H9 (cell line): ENCODE measurements around the gene SPRYD3. TPM values are rescaled to one million over a fixed set of nuclear protein-coding genes. Genes with fewer than 3 reads are reported as not detected.

ENCODE experiments used
- DNase-seq: peaks from one replicate; pipeline ENCODE4 v3.0.0-alpha.2; 2017
- H2AFZ ChIP-seq: one replicate; pipeline ENCODE4 v1.6.1; 2013; ENCODE audit warnings: mild to moderate bottlenecking, low read length, control low read depth, moderate library complexity
- H2AK5ac ChIP-seq: 2 replicates; pipeline ENCODE4 v1.6.1; 2013; ENCODE audit warnings: low read length, control low read depth, mixed read lengths; ENCODE audit not compliant: insufficient read length
- H2BK120ac ChIP-seq: one replicate; pipeline ENCODE4 v1.6.1; 2013; ENCODE audit warnings: low read depth, mild to moderate bottlenecking, low read length, control low read depth, inconsistent platforms; ENCODE audit not compliant: poor library complexity, severe bottlenecking
- H2BK12ac ChIP-seq: 2 replicates; pipeline ENCODE4 v1.6.1; 2013; ENCODE audit warnings: low read length, control low read depth, mixed read lengths, low read depth; ENCODE audit not compliant: insufficient read length
- H2BK15ac ChIP-seq: 2 replicates; pipeline ENCODE4 v1.6.1; 2013; ENCODE audit warnings: low read depth, low read length, control low read depth
- H2BK20ac ChIP-seq: one replicate; pipeline ENCODE4 v1.6.1; 2013; ENCODE audit warnings: low read depth, mild to moderate bottlenecking, low read length, control low read depth, inconsistent platforms; ENCODE audit not compliant: poor library complexity, severe bottlenecking
- H2BK5ac ChIP-seq: 2 replicates; pipeline ENCODE4 v1.6.1; 2013; ENCODE audit warnings: low read length, control low read depth, mixed read lengths; ENCODE audit not compliant: insufficient read length
- H3K14ac ChIP-seq: 2 replicates; pipeline ENCODE4 v1.6.1; 2013; ENCODE audit warnings: low read length, control low read depth; ENCODE audit not compliant: insufficient read depth
- H3K18ac ChIP-seq: 2 replicates; pipeline ENCODE4 v1.6.1; 2013; ENCODE audit warnings: low read depth, mild to moderate bottlenecking, mixed read lengths, low read length, control low read depth; ENCODE audit not compliant: insufficient read length
- H3K23ac ChIP-seq: 2 replicates; pipeline ENCODE4 v1.6.1; 2013; ENCODE audit warnings: low read length, control low read depth, mixed read lengths, low read depth; ENCODE audit not compliant: insufficient read length
- H3K23me2 ChIP-seq: 2 replicates; pipeline ENCODE4 v1.6.1; 2013; ENCODE audit warnings: low read depth, mild to moderate bottlenecking, mixed read lengths, low read length, control low read depth; ENCODE audit not compliant: insufficient read length, poor library complexity, severe bottlenecking
- H3K27ac ChIP-seq: 2 replicates; pipeline ENCODE4 v1.5.1; 2013; ENCODE audit warnings: low read length, control low read depth, mixed read lengths, low read depth; ENCODE audit not compliant: insufficient read length
- H3K27me3 ChIP-seq: 2 replicates; pipeline ENCODE4 v1.6.1; 2013; ENCODE audit warnings: low read length, control low read depth, inconsistent platforms; ENCODE audit not compliant: insufficient read depth
- H3K4ac ChIP-seq: 2 replicates; pipeline ENCODE4 v1.6.1; 2013; ENCODE audit warnings: low read depth, mild to moderate bottlenecking, control low read depth, inconsistent platforms, low read length, moderate library complexity
- H3K4me1 ChIP-seq: 2 replicates; pipeline ENCODE4 v1.6.1; 2013; ENCODE audit warnings: low read length, control low read depth, inconsistent platforms; ENCODE audit not compliant: insufficient read depth
- H3K4me2 ChIP-seq: 2 replicates; pipeline ENCODE4 v1.6.1; 2013; ENCODE audit warnings: low read length, control low read depth, mixed read lengths; ENCODE audit not compliant: insufficient read length, insufficient read depth
- H3K56ac ChIP-seq: 2 replicates; pipeline ENCODE4 v1.6.1; 2013; ENCODE audit warnings: low read depth, mild to moderate bottlenecking, mixed read lengths, low read length, control low read depth; ENCODE audit not compliant: insufficient read length
- H3K79me1 ChIP-seq: 2 replicates; pipeline ENCODE4 v1.6.1; 2013; ENCODE audit warnings: low read depth, mild to moderate bottlenecking, moderate library complexity, low read length, control low read depth, inconsistent platforms; ENCODE audit not compliant: insufficient read depth, poor library complexity, severe bottlenecking
- H3K79me2 ChIP-seq: 2 replicates; pipeline ENCODE4 v1.6.1; 2013; ENCODE audit warnings: low read length, control low read depth, inconsistent platforms; ENCODE audit not compliant: insufficient read depth
- H3K9ac ChIP-seq: 2 replicates; pipeline ENCODE4 v1.6.1; 2013; ENCODE audit warnings: low read length, control low read depth, mixed read lengths; ENCODE audit not compliant: insufficient read length; ENCODE audit errors: extremely low read depth
- H3K9me3 ChIP-seq: one replicate; pipeline ENCODE4 v1.6.1; 2013; ENCODE audit warnings: low read depth, low read length, inconsistent platforms; ENCODE audit not compliant: control insufficient read depth
- H3T11ph ChIP-seq: one replicate; pipeline ENCODE4 v1.6.1; 2013; ENCODE audit warnings: mild to moderate bottlenecking, low read length, control low read depth, inconsistent platforms
- H4K20me1 ChIP-seq: one replicate; pipeline ENCODE4 v1.6.1; 2013; ENCODE audit not compliant: control insufficient read depth, insufficient read length, insufficient read depth
- H4K5ac ChIP-seq: 2 replicates; pipeline ENCODE4 v1.6.1; 2013; ENCODE audit warnings: low read depth, mild to moderate bottlenecking, mixed read lengths, low read length, control low read depth; ENCODE audit not compliant: insufficient read length
- H4K8ac ChIP-seq: replicated peaks from 2 replicates; pipeline ENCODE4 v1.6.1; 2013; ENCODE audit warnings: low read length, control low read depth, mixed read lengths, low read depth; ENCODE audit not compliant: insufficient read length
- H4K91ac ChIP-seq: 2 replicates; pipeline ENCODE4 v1.6.1; 2013; ENCODE audit warnings: low read depth, mild to moderate bottlenecking, moderate library complexity, mixed read lengths, low read length, control low read depth; ENCODE audit not compliant: insufficient read length
- H3K27ac Mint-ChIP-seq, 3 experiments: 2 replicates in 2 of 3; 3 replicates in 1 of 3; pipeline ENCODE4 v1.8.0; 2020 to 2021; ENCODE audit warnings: mixed read lengths in 3 of 3, mild to moderate bottlenecking in 1 of 3, moderate library complexity in 1 of 3
- H3K27me3 Mint-ChIP-seq: 2 replicates; pipeline ENCODE4 v1.8.0; 2021; ENCODE audit warnings: low read depth, mild to moderate bottlenecking, moderate library complexity, mixed read lengths
- H3K36me3 Mint-ChIP-seq, 3 experiments: 2 replicates in 2 of 3; 3 replicates in 1 of 3; pipeline ENCODE4 v1.8.0; 2020 to 2021; ENCODE audit warnings: low read depth in 3 of 3, mixed read lengths in 3 of 3; ENCODE audit not compliant: insufficient read depth in 1 of 3
- H3K4me1 Mint-ChIP-seq, 2 experiments: 2 replicates each; pipeline ENCODE4 v1.8.0; 2020; ENCODE audit warnings: mixed read lengths in 2 of 2
- H3K4me3 Mint-ChIP-seq, 2 experiments: 2 replicates in 1 of 2; 3 replicates in 1 of 2; pipeline ENCODE4 v1.8.0; 2020 to 2021; ENCODE audit warnings: mild to moderate bottlenecking in 2 of 2, mixed read lengths in 2 of 2, moderate library complexity in 1 of 2
- H3K9me3 Mint-ChIP-seq, 2 experiments: 2 replicates in 1 of 2; 3 replicates in 1 of 2; pipeline ENCODE4 v1.8.0; 2020; ENCODE audit warnings: mild to moderate bottlenecking in 2 of 2, mixed read lengths in 2 of 2, moderate library complexity in 1 of 2
- CTCF ChIP-seq: fragments of 200-600 bp; sonication (generic); conservative IDR thresholded peaks from 3 replicates; pipeline ENCODE4 v1.8.0; 2021; ENCODE audit warnings: antibody characterized with exemption, mild to moderate bottlenecking
- whole genome bisulfite sequencing: extraction: QIAGEN DNeasy Blood & Tissue Kit; methylation state at CpG from one replicate; pipeline ENCODE4 v1.1.7; 2013; ENCODE audit warnings: missing lambda C conversion rate, low lambda C conversion rate, mixed read lengths; ENCODE audit not compliant: insufficient read length; ENCODE audit errors: extremely low coverage; 5-methylcytosine and 5-hydroxymethylcytosine counted together
- total RNA-seq: library from RNA; stranded (reverse); gene quantifications from 2 replicates; pipeline ENCODE4 v1.2.1, GENCODE V29; 2021

The SPRYD3 gene
- total RNA-seq, 1 experiment from 2014 or later, result 6.5 TPM

DNA sequence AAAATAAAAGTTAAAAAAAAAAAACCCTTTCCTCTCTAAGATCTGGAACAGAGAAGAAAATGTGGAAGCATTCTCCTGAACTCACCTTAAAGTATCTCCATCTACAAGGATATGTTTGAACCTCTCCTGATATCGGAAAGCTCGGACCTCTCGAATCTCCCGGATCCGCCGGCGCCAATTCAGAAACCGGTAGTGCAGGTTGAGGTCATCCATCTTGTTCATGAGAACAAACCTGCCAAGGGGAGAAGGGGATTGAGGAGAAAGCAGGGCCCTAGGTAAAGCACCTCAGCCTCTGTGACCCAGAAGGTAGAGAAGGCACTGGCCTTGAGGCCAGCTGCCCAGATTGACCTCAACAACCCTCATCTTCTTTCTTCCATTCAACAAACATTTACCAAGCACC, 2.2 kb downstream of the SPRYD3 start:
- Histone ChIP-seq H2BK12ac (no peak overlapping the region), H3K9ac (no peak overlapping the region), H3K4ac (no peak overlapping the region), H3K27ac (no peak overlapping the region), H3K4me1 (peaks cover 2% of the 10 kb centered on the region; the same call in 1 of the 2 replicates), H3K23me2 (no peaks in the 10 kb centered on the region), H2BK120ac (no peak overlapping the region), H4K20me1 (no peaks in the 10 kb centered on the region), H4K5ac (no peak overlapping the region), H3K4me2 (no peak overlapping the region), H2BK20ac (no peak overlapping the region), H3K23ac (no peak overlapping the region), H2BK5ac (no peak overlapping the region), H2BK15ac (no peak overlapping the region), H3K79me1 (no peaks in the 10 kb centered on the region), H3K14ac (no peak overlapping the region), H3K18ac (no peak overlapping the region), H3T11ph (no peak overlapping the region), H3K56ac (no peak overlapping the region), H4K8ac (no peak overlapping the region), H2AFZ (no peak overlapping the region), H3K79me2 (no peaks in the 10 kb centered on the region), H2AK5ac (no peak overlapping the region), H3K9me3 (no peaks in the 10 kb centered on the region), H3K27me3 (no peaks in the 10 kb centered on the region), H4K91ac (no peak overlapping the region)
- WGBS, result no CpG with 5 or more reads among the region's 8 CpGs
- Mint-ChIP-seq H3K4me1 (peaks cover 18 to 23% of the 10 kb centered on the region in 2 experiments), H3K4me3 (no peak overlapping the region), H3K27ac (no peak overlapping the region), H3K27me3 (peaks cover 22% of the 10 kb centered on the region), H3K9me3 (no peaks in the 10 kb centered on the region), H3K36me3 (peaks cover 12 to 40% (median 29%) of the 10 kb centered on the region in 3 experiments)
- TF ChIP-seq CTCF, result no peak
- no peak for DNase-seq
